GM12864 (cell line): ENCODE measurements around the gene PPY.
"Not testable (repeated sequence)": the region's sequence is repeated elsewhere in the genome, so short reads cannot be mapped to it uniquely, and the experiment has no call there.

Experiments
- DNase-seq: peaks from one replicate; pipeline ENCODE4 v3.0.0-alpha.2; 2011; ENCODE audit warnings: low read depth
- H3K4me3 ChIP-seq: 2 replicates; pipeline ENCODE4 v1.5.1; 2011; ENCODE audit warnings: mild to moderate bottlenecking, low read depth, low read length, control low read depth
- TF ChIP-seq, protein P1 (sequence below): IDR thresholded peaks from 2 replicates; pipeline ENCODE4 v1.5.1; 2011; ENCODE audit warnings: low read depth, mild to moderate bottlenecking, moderate library complexity, low read length, control low read depth, inconsistent platforms; ENCODE audit errors: missing control alignments

Gene PPY

DNA sequence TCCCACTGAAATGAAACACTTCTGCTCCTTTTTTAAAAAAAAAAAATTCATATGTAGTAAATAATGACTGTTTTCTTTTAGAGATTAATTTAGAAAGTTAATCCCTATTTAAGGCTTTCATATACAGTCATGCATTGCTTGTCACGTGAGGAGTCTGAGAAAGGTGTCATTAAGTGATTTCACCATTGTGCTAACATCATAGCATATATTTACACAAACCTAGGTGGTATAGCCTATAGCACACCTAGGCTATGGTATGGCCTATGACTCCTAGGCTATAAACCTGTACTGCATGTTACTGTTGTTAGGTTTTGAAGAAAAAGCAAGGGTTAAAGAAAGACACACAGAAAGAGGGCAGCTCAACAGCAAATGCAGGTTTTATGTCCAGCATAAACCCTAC lies 13.7 kb downstream of the PPY start:
- DNase-seq = no peak
- TF ChIP-seq, protein P1, sequence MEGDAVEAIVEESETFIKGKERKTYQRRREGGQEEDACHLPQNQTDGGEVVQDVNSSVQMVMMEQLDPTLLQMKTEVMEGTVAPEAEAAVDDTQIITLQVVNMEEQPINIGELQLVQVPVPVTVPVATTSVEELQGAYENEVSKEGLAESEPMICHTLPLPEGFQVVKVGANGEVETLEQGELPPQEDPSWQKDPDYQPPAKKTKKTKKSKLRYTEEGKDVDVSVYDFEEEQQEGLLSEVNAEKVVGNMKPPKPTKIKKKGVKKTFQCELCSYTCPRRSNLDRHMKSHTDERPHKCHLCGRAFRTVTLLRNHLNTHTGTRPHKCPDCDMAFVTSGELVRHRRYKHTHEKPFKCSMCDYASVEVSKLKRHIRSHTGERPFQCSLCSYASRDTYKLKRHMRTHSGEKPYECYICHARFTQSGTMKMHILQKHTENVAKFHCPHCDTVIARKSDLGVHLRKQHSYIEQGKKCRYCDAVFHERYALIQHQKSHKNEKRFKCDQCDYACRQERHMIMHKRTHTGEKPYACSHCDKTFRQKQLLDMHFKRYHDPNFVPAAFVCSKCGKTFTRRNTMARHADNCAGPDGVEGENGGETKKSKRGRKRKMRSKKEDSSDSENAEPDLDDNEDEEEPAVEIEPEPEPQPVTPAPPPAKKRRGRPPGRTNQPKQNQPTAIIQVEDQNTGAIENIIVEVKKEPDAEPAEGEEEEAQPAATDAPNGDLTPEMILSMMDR = no peak
- no peak overlapping the region for H3K4me3 ChIP-seq

DNA sequence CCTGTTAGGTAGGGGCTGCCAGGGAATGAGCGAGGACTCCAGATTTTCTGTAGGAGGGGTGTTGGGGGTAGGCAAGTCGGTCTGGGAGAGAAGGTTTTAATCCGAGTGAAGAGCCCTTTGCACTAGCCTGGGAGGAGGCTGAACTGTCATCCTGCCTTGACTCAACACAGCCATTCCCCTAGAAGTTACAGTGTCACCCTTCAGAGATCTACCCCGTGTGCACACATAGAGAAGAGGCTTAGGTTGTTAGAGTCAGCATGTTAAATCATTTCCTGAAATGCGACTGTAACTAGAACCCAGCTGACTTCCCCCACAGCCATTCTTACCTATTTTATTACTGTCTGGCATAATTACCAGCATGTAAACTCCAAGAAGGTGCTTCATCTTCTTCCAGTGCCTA lies 14.3 kb downstream of the PPY start:
- H3K4me3 ChIP-seq, DNase-seq: not testable (repeated sequence)

DNA sequence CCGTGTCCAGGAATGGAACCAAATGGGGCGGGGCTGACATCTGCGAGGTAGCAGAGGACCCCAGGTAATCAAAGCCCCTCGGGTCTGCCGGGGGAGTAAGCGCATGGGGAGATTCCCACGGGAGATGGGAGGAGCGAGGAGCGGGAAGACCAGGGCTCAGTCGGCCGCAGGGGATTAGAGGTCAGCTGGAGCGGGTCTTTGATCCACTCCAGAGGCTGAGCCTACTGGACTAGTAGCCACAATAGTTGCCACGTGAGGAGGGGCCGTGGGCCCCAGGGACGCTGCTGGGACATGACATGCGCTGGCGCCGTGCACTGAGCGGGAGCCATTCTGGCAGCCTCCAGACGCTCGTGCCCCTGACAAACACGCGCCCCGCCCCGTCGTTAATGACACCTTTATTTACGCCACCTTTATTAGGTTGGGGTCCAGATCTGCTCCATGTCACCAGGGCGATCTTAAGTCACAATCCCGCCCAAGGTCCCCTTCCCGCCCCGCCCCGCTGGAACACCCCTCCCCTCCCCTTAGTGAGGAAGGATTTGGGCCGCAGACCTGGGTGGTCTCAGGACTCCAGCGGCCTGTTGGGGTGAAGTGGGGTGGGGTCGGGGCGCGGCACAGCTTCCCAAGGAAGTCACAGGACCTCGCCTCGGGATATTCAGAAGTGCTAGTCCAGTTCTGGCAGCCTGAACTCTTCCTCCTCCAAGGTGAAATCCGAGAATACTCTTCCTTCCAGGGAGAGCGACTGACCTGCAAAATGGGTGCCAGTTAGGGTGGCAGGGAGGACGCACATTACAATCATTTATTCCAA lies 15.0 kb downstream of the PPY start:
- no peak overlapping the region for H3K4me3 ChIP-seq
- TF ChIP-seq, protein P1 = no peak
- no peak for DNase-seq

DNA sequence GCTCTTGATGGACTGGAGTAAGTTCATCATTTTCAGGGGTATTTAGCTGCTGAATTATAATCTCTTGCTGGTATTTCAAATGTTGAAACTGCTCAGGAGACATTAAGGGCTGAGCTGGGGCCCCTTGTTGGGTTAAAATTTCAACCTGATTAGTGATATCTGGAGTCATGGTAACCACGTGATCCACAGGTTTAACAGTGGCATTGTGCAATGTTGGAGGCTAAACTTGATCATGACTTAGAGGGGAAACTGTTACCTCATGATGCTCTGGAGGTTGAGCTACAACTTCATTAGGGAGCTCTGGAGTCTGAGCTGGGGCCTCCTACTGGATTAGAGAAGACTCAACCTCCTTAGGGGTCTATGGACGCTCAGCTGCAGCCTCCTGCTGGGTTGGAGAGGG lies 17.7 kb downstream of the PPY start:
- H3K4me3 ChIP-seq = no peak overlapping the region
- no peak for DNase-seq
- TF ChIP-seq, protein P1 = no peak

DNA sequence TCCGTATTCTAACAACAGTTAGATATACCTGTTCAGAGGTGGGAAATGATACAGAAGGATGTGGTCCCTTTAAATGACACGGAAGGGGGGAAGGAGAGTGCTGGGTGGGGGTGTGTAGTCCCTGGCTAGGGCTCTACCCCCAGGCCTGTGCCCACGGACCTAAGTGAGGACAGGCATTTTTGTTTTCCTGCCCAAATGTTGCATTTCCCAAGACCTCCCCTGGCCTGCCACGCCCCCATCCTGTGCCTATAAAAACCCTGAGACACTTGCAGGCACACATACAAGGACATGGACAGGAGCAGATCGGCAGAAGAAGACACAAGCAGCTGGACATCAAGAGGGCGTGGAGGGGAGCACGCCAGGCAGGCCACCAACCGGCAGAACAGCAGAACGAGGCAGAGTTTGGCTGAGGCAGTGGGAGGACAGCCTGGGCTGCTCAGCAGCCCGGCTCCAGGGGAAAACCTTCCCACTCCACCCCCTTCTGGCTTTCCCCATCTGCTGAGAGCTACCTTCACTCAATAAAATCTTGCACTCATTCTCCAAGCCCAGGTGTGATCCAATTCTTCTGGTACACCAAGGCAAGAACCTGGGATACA lies 21.7 kb downstream of the PPY start:
- no peak for DNase-seq
- H3K4me3 ChIP-seq = no peak overlapping the region
- TF ChIP-seq, protein P1 = no peak

DNA sequence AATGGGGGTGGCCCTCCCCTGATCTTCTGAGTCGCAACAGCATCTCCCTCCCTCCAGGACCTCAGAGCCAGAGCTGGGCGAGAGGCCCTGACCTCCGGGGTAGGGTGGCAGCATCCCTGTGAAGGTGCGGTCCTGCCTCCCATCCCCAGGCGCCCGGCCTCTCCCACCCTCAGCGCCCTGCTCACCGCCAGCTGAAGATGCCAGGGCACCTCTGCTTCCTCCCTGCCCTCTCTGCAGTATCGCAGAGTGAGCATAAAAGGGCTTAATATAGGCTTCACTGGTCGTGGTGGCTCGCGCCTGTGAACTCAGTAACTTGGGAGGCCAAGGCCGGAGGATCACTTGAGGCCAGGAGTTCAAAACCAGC lies 24.3 kb downstream of the PPY start:
- no peak for DNase-seq
- peak overlapping the region; percentile 52 for H3K4me3 ChIP-seq
- TF ChIP-seq, protein P1 = no peak

DNA sequence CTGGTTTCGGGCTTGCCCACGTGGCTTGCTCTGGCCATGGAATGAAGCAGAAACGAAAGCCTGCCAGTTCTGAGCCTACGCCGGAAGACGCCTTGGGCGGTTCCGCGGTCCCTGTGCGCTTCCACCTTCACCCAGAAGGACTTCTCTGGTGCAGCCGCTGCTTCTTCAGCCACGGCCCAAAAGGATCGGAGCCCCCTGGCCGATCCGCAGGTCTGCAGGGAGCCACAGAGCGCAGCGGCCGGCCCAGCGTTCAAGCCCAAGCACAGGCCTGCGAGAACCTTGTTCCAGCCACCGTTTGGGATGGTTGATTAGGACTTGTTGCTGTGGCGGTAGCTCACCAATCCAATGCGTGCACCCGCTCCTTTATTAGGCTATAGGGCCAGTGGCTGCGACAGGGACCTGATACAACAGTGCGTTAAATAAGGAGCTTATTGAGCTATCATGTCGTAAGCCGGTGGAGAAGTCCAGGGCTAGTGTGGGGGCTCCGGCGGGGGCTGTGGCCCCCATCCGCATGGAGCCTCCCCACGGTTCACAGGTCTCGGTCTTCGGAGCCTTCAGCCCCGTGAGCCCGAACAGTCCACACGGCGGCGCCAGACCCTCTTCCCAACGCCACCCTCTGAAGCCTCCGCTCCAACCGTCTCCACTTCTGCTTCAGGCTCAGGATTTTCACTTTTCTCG lies 24.8 kb downstream of the PPY start:
- TF ChIP-seq, protein P1 = peak; percentile 73
- no peak for DNase-seq
- peak overlapping the region; percentile 52 for H3K4me3 ChIP-seq
